VCaP (cell line): Measurements from ENCODE around the gene NOX5.

Source experiments
- H3K27ac ChIP-seq: fragments of 450-650 bp; 2 replicates; pipeline ENCODE4 v1.5.1; 2017
- CTCF ChIP-seq: fragments of 450-650 bp; conservative IDR thresholded peaks from 2 replicates; pipeline ENCODE4 v1.5.1; 2017; ENCODE audit warnings: mild to moderate bottlenecking, moderate library complexity

The NOX5 gene

GRCh38 chr15:69025320-69025719, 10.8 kb downstream of the NOX5 start:
- H3K27ac ChIP-seq: no peak overlapping the region
- TF ChIP-seq CTCF: no peak

GRCh38 chr15:69026355-69026754, 11.9 kb downstream of the NOX5 start:
- TF ChIP-seq CTCF: no peak
- H3K27ac ChIP-seq: no peak overlapping the region

GRCh38 chr15:69027976-69028518, 13.6 kb downstream of the NOX5 start:
- TF ChIP-seq CTCF: no peak
- no peak overlapping the region for H3K27ac ChIP-seq

GRCh38 chr15:69031013-69032001, 16.8 kb downstream of the NOX5 start:
- TF ChIP-seq CTCF: peak; percentile 75
- peak overlapping the region; percentile 42 for H3K27ac ChIP-seq

- peak overlapping the region; percentile 42 for H3K27ac ChIP-seq
Measured at GRCh38 chr15:69032031-69032430, 17.5 kb downstream of the NOX5 start.

GRCh38 chr15:69032703-69033373, 18.3 kb downstream of the NOX5 start:
- TF ChIP-seq CTCF: no peak
- no peak overlapping the region for H3K27ac ChIP-seq

More at GRCh38 chr15:69032031-69032430, 17.5 kb downstream of the NOX5 start:
- no peak for TF ChIP-seq CTCF

- TF ChIP-seq CTCF: no peak
- no peak overlapping the region; the same call in 1 of the 2 replicates for H3K27ac ChIP-seq
Measured at GRCh38 chr15:69034352-69034751, 19.9 kb downstream of the NOX5 start.
